SIG-M5 (cell line): ENCODE results near the gene LCLAT1.
"Not testable (repeated sequence)": the region's sequence is repeated elsewhere in the genome, so short reads cannot be mapped to it uniquely, and the experiment has no call there.

Experiments used
- DNase-seq: peaks from one replicate; lab custom pipeline; 2025; lab: John Stamatoyannopoulos, UW

The LCLAT1 gene

DNA sequence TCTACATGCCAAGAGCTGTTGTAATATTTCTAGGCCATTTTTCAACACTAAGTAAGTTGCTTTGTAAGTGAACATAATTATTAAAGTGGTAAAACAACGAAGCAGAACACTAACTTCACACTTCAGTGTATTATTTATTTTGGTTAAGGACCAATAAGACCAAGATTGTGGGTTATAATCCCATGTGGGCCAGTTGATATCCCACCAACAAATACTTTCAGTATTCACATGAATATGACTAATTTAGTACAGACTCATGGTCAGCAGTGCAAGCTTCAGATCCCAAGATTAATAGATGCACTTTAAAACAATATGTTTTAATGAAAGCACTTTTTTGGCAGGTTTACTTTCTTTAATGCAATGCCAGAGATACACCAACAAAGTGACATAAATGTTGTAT, 154.3 kb downstream of the LCLAT1 start:
- no peak for DNase-seq

- no peak for DNase-seq
These were observed 158.2 kb downstream of the LCLAT1 start for GRCh38 chr2:30605197-30605596.

GRCh38 chr2:30608643-30609042, 161.6 kb downstream of the LCLAT1 start:
- no peak for DNase-seq

DNA sequence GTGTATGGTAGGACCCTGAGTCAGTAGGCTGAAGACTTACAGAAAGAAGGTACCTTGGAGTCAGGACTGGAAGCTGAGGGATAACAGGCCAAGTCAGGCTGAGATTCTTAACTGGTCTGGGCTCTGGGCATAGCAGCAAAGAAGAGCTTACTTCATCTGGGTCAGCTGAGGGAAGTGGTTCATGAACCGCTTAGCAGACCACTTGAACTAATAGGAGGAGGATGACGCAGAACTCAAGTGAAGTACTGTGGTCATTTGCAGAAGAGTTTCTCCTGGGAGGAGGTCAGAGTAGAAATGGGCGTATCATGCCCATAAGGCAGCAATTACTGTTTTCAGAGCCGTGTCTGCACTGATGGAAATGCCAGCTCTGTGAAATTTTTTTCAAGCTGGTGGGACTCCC, 164.5 kb downstream of the LCLAT1 start:
- DNase-seq: no peak

DNA sequence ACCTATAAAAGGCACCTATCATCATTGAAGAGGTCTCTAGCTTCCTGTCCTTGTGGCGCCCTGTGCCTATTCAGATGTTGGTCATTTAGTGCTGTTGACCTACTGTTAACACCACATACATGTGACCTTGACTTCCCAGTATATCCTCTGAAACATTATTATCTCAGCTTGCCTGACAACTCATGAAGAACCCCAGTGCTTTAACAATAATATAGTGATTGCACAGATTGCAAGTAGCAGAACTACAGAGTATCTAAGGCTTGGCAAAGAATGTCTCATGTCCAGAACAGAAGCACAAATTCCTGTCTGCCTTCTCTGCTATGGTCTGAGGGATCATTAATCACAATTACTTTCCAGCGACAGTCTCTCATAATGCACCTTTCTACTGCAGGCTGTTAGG, 165.3 kb downstream of the LCLAT1 start:
- DNase-seq: no peak

- DNase-seq: no peak
These were observed 166.0 kb downstream of the LCLAT1 start for GRCh38 chr2:30613001-30613400.

DNA sequence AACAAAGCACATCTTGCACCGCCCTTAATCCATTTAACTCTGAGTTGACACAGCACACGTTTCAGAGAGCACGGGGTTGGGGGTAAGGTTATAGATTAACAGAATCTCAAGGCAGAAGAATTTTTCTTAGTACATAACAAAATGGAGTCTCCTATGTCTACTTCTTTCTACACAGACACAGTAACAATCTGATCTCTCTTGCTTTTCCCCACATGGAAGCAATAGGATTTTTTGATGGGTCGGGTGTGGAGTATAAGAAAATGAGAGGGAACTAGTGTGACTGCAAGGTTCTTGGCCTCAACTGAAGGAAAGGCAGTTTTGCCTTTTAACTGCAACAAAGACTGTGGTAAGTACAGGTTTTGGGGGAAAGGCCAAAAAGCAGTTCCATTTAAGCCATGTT, 167.2 kb downstream of the LCLAT1 start:
- not testable (repeated sequence) for DNase-seq

GRCh38 chr2:30615926-30616325, 168.9 kb downstream of the LCLAT1 start:
- no peak for DNase-seq

- DNase-seq: no peak
These were observed 173.1 kb downstream of the LCLAT1 start for GRCh38 chr2:30620102-30620501.

- no peak for DNase-seq
These were observed 174.8 kb downstream of the LCLAT1 start for GRCh38 chr2:30621836-30622235.

DNA sequence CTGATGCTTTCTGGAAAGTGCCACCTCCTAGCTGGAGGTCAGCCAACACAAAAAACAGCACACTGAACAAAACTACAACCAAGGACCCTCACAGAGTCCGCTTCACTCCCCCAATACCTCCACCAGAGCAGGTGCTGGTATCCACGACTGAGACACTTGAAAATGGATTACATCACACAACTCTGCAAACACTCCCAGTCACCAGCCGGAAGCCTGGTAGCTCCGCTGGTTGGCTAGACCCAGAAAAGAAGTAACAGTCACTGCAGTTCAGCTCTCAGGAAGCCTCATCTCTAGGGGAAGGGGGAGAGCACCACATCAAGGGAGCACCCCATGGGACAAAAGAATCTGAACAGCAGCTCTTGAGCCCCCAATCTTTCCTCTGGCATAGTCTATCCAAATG, 175.4 kb downstream of the LCLAT1 start:
- DNase-seq: no peak

- no peak for DNase-seq
These were observed 178.2 kb downstream of the LCLAT1 start for GRCh38 chr2:30625276-30625675.

DNA sequence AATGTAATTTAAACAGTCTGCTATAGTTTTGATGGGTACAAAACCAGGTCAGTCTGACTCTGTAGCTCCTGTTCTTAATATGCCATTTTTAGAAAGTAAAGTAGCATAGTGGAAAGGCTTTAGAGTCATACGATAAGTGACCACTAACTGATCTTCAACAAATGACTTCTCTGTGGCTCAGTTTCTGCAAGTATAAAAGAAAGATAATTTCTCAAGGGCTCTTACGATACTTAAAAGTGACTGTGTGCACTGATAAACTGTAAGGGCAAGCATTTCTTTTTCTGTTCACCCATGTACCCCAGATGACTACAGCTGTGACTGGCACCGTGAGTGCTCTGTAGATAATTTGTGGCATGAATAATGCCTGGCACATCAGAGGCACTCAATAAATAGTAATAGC, 178.7 kb downstream of the LCLAT1 start:
- DNase-seq: no peak

GRCh38 chr2:30626397-30626796, 179.4 kb downstream of the LCLAT1 start:
- no peak for DNase-seq

DNA sequence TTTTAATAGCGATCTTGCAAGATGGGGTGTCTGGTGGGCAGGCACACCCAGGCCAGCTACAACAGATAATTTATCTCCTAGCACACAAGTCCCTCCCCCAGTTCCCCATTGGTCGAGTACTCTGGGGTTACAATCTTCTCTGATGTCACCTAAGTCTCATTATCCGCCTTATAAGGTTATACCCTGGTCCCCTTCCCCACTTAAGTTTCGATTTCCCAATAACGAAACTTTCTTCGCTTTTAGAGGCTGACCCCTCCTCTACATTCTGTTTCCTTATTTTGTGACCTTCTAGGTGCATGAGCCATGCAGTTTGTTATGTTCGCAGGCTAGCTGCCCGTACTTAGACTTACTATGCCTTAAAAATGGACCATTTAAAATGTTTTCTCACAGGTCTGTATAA, 180.1 kb downstream of the LCLAT1 start:
- no peak for DNase-seq

GRCh38 chr2:30628341-30628740, 181.3 kb downstream of the LCLAT1 start:
- DNase-seq: no peak

DNA sequence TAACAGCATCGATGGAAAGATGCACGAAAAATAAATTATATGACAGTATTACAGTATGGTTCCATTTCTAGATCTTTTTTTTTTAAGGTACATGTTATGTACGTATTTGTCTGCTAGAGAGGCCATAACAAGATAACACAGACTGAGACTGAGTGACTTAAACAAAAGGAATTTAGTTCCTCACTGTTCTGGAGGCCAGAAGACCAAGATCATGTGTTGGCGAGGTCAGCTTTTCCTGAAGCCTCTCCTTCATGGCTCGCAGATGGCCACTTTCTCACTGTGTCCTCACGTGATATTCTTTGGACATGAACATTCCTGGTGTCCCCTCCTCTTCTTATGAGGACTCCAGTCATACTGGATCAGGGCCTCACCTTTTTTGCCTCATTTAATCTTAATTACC, 182.8 kb downstream of the LCLAT1 start:
- DNase-seq: no peak

DNA sequence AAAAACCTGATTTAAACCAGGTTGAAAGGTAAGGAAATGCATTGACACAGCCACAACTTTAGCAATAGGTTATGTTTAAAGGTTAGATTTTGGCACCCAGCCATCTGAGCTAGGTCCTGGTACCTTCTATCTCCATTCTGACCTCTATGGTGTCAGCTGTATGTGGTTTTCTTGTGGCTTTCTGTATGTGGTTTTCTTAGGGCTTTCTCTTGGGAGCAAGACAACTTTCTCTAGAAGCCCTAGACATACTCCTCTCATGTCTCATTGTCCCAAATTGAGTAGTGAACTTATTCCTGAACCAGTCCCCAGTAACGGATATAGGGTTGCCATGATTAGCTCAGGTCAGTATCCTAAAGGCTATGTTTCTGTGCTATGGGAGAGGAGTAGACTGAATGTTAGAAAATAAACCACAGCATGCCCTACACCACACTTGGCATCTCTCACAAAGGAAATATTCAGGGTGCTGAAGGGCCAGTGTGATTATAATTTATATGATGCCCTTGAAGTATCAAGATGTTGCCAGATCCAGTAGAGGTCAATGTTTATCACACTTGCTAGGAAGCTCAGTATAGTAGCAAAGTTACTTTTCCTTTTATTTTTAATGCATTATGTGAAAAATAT, 184.1 kb downstream of the LCLAT1 start:
- DNase-seq: no peak

DNA sequence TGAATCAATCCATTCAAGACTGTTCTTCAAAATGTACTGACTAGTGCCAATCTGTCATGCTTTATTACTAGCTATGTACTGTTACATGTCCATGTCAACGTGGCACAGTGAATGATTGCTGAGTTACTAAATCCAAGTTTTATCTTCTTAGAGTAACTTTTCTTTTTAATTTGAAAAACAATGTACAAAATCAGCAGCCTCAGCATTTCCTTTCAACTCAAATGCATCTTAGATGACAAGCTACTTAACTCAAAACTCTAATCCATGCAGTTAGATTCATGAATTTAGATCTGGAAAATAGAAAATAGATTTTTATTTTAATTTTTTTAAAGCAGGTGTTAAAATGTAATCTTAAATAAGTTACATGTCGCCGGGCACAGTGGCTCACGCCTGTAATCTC, 186.0 kb downstream of the LCLAT1 start:
- no peak for DNase-seq

- no peak for DNase-seq
These were observed 189.3 kb downstream of the LCLAT1 start for GRCh38 chr2:30636311-30636710.

GRCh38 chr2:30639836-30640235, 192.8 kb downstream of the LCLAT1 start:
- DNase-seq: no peak

- DNase-seq: no peak
These were observed 194.8 kb downstream of the LCLAT1 start for GRCh38 chr2:30641765-30642345.

DNA sequence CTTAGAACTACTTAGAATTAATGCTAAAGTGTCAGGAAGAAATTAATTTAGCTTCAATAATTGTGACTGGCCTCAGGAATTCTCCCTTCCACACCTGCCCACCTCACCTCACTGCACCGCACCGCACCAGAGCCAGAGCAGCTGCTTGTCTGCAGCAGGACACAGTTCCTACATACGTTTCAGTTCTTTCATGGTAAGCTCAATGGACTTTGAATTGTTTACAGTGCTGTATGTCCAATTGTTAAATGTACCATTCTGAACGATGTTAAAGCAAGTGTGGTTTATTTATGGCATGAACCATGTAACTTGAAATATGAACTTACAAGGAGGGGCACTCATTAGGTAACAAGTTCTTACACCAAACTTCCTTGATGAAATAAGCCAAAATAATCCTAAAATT, 196.0 kb downstream of the LCLAT1 start:
- not testable (repeated sequence) for DNase-seq

DNA sequence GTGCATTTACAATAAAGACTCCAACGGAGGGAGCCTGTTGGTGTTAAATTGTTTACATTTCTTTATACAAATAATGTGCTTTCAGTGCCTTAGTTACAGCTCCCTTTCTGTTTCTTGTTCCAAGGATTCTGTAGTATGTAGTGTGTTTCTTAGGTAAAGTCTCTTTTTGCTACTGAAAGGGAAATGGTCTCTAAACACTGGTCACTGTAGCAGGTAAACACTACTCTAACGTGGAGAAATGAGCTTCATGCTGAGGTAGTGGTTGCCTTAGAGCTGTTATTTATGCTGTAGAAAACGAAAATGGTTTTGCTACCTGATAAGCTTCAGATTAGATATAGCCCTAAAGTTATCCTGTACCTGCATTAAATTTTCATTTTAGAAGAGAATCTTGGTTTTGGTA, 196.6 kb downstream of the LCLAT1 start:
- no peak for DNase-seq
